ENCODE data around the gene GRIN2A.

GRCh38 chr16:10228779-10229178, 46.6 kb upstream of the GRIN2A start:
- TF ChIP-seq CTCF (IDR thresholded peaks at IDR 0.05): no peak
- TF ChIP-seq POLR2A (IDR thresholded peaks at IDR 0.05): no peak

All from body of pancreas (tissue), 4 donors.